NCI-H146 (cell line): ENCODE measurements around the gene PLB1.
A peak's percentile ranks its signal among the peaks of the same experiment; 100 is the strongest.

ENCODE experiments used
- DNase-seq: peaks from one replicate; lab custom pipeline; 2025; lab: John Stamatoyannopoulos, UW

The PLB1 gene

GRCh38 chr2:28666496-28667184, 170.8 kb downstream of the PLB1 start:
- DNase-seq: no peak

GRCh38 chr2:28667261-28667660, 171.4 kb downstream of the PLB1 start:
- DNase-seq: no peak

- no peak for DNase-seq
Observed at GRCh38 chr2:28668106-28668814, 172.4 kb downstream of the PLB1 start.

GRCh38 chr2:28668880-28669279, 173.0 kb downstream of the PLB1 start:
- DNase-seq: no peak

- DNase-seq: peak; percentile 59
Observed at GRCh38 chr2:28670856-28671255, 175.0 kb downstream of the PLB1 start.

GRCh38 chr2:28673338-28673737, 177.5 kb downstream of the PLB1 start:
- no peak for DNase-seq

GRCh38 chr2:28674062-28674712, 178.3 kb downstream of the PLB1 start:
- no peak for DNase-seq

GRCh38 chr2:28674713-28675068, 178.8 kb downstream of the PLB1 start:
- DNase-seq: no peak

- no peak for DNase-seq
Observed at GRCh38 chr2:28676152-28676835, 180.4 kb downstream of the PLB1 start.

- DNase-seq: no peak
Observed at GRCh38 chr2:28678175-28678855, 182.5 kb downstream of the PLB1 start.

- DNase-seq: no peak
Observed at GRCh38 chr2:28678944-28679343, 183.1 kb downstream of the PLB1 start.

GRCh38 chr2:28680657-28681056, 184.8 kb downstream of the PLB1 start:
- no peak for DNase-seq

- DNase-seq: no peak
Observed at GRCh38 chr2:28681158-28681571, 185.3 kb downstream of the PLB1 start.

- no peak for DNase-seq
Observed at GRCh38 chr2:28681606-28682005, 185.7 kb downstream of the PLB1 start.

GRCh38 chr2:28683100-28683706, 187.3 kb downstream of the PLB1 start:
- DNase-seq: peak; percentile 96

GRCh38 chr2:28684142-28684858, 188.4 kb downstream of the PLB1 start:
- peak; percentile 92 for DNase-seq

GRCh38 chr2:28687171-28687570, 191.3 kb downstream of the PLB1 start:
- DNase-seq: no peak

GRCh38 chr2:28687640-28688385, 192.0 kb downstream of the PLB1 start:
- DNase-seq: no peak

GRCh38 chr2:28688818-28689217, 193.0 kb downstream of the PLB1 start:
- no peak for DNase-seq

- no peak for DNase-seq
Observed at GRCh38 chr2:28689771-28690170, 193.9 kb downstream of the PLB1 start.
